ENCODE results near the gene MAPK13.

The MAPK13 gene

DNA sequence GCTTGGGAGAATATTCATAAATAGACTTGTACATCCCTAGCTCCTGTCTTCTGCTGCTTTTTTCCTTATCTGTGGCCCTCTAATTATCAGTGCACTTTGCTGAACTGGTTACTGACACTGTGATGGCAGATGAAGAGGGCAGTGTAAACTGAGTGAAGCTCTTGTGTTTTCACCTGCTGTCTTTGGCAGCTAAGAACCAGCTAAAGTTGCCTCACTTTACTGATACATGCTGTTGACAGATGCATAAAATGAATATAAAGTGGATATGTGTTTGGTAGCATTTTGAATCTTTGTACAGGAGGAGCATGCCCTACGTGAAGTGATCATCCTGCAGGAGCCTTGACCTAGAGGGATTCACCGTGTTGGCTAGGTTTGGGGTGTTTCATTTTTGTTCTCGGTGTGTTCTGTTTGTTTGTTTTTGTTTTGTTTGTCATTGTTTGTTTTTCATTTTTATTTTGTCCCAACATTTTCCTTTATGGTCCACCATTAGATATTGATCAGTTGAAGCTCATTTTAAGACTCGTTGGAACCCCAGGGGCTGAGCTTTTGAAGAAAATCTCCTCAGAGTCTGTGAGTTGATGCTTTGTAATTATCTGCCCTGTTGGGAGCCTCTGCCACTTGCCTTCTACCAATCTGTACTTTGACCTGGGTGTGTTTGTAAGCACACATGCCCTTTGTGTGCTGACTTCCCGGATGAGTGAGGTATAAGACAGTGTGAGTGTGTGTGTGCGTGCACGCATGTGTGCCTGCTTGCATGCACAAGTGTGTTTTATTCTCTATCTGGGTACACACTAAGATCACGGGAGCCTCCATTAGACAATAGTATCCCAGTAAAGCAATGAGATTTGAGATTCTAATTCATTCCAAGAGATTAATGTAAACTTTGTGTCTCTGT, 34.6 kb upstream of the MAPK13 start:
- TF ChIP-seq, protein P1, sequence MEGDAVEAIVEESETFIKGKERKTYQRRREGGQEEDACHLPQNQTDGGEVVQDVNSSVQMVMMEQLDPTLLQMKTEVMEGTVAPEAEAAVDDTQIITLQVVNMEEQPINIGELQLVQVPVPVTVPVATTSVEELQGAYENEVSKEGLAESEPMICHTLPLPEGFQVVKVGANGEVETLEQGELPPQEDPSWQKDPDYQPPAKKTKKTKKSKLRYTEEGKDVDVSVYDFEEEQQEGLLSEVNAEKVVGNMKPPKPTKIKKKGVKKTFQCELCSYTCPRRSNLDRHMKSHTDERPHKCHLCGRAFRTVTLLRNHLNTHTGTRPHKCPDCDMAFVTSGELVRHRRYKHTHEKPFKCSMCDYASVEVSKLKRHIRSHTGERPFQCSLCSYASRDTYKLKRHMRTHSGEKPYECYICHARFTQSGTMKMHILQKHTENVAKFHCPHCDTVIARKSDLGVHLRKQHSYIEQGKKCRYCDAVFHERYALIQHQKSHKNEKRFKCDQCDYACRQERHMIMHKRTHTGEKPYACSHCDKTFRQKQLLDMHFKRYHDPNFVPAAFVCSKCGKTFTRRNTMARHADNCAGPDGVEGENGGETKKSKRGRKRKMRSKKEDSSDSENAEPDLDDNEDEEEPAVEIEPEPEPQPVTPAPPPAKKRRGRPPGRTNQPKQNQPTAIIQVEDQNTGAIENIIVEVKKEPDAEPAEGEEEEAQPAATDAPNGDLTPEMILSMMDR (IDR thresholded peaks at IDR 0.05), result no peak
- no peak for DNase-seq (ENCODE audit: low spot score)
- no peak overlapping the region for H3K27ac ChIP-seq
- H3K4me3 ChIP-seq, result no peak overlapping the region

DNA sequence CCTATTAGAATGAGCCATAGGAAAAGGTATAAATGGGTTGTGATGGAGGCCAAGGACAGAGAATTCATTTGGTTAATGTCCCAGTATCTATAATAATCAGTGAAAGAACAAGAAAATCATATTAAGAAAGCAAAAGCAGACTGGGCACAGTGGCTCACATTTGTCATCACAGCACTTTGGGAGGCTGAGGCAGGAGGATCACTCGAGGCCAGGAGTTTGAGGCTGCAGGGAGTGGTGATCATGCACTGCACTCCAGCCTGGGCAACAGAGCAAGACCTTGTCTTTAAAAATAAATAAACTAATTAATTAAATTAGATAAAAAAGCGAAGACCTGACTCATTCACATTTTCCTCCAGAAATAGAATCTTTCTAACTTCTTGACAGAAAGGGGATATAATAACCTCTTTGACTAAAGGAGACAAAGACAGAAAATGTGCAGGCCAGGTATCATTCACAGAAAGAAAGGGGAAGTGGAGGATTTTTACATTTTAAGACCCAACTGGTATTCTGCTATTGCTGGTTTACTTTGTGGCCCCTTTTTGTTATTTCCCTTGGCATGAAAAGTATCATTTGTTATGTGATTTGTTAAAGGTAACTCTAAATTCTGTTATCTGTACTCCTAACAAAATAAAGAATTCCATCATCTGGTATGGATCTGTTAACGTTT, 31.9 kb upstream of the MAPK13 start:
- DNase-seq (ENCODE audit: low spot score), result no peak
- TF ChIP-seq, protein P1 (IDR thresholded peaks at IDR 0.05), result no peak
- Histone ChIP-seq H3K4me3 (no peak overlapping the region), H3K27ac (no peak overlapping the region)

DNA sequence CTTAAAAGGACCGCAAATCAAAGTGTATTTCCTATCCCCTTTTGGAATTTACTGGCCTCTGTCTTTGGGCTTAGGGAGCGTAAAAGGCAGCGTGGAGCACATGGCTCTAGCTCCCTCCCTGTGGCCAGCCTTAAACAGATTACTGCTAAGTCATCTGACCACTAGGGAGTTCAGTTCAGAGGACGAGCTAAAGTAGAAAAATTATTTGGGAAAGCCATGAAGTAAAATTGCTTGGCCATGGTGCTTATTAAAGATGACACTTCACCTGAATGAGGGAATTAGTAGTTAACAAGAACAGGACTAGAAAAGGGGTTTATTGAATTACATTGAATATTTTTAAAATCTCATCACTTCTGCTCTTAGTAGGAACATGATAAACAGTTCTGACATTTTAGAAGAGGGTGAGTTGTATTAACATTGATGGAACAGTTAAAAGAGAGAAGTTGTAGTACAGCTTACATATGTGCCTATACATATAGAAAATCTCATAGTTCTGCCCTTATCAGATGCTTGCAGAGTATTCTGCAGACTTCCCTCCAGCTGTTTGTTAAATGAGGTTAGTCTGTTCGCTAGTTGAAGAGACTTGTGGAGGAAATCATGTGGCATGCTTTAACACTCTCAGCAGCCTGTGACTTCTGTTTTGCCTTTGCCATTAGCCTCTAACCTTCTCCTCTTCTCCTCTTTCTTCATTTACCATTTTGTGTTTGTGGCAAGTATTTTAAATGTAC, 31.2 kb upstream of the MAPK13 start:
- TF ChIP-seq, protein P1 (IDR thresholded peaks at IDR 0.05), result no peak
- no peak overlapping the region for H3K27ac ChIP-seq
- no peak for DNase-seq (ENCODE audit: low spot score)

DNA sequence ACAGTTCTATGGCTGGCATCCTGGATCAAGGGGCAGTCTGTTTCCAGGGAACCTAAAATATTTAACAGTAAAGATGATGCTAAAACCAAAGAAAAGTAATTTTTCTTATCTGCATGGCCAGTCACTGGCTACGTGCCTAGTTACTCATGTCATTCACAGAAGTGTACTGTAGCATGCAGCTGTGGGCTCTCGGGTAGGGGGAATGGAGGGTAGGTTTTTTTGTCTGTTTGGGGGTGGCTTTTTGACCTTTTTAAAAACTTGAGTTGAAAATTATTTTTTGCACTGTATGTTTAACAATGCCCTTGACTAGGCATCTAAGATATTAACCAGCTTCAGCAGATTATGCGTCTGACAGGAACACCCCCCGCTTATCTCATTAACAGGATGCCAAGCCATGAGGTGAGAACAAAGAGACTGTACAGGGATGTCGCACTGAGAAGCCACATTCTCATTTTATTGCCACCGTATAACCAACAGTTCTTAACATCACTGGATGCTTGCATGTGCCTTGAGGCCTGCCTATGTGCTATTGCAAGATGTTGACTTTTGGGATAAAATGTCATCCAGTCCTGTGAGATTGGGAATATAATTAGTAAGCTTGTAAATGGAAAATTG, 30.3 kb upstream of the MAPK13 start:
- TF ChIP-seq, protein P1 (IDR thresholded peaks at IDR 0.05), result no peak
- no peak for DNase-seq (ENCODE audit: low spot score)

More for the DNA sequence above, 31.2 kb upstream of the MAPK13 start:
- H3K4me3 ChIP-seq, result no peak overlapping the region

DNA sequence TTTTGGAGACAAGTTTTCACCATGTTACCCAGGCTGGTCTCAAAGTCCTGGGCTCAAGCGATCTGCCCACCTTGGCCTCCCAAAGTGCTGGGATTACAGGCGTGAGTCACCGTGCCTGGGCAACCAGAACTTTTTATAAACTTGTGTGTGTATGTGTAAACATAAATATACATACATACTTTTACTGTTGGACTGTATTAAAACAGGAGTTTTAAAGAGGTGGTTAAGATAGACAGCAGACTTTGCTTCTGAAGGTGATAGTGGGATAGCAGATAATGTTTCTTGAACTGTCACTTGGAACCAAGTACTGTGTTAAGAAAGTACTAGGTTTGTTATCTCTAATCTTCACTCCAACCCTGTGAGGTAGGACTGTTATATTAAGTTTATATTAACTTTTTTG, 28.6 kb upstream of the MAPK13 start:
- no peak for DNase-seq (ENCODE audit: low spot score)
- TF ChIP-seq, protein P1 (IDR thresholded peaks at IDR 0.05), result no peak
- Histone ChIP-seq H3K27ac (no peak overlapping the region), H3K4me3 (no peak overlapping the region)

More for the DNA sequence above, 30.3 kb upstream of the MAPK13 start:
- Histone ChIP-seq H3K4me3 (no peak overlapping the region), H3K27ac (no peak overlapping the region)

DNA sequence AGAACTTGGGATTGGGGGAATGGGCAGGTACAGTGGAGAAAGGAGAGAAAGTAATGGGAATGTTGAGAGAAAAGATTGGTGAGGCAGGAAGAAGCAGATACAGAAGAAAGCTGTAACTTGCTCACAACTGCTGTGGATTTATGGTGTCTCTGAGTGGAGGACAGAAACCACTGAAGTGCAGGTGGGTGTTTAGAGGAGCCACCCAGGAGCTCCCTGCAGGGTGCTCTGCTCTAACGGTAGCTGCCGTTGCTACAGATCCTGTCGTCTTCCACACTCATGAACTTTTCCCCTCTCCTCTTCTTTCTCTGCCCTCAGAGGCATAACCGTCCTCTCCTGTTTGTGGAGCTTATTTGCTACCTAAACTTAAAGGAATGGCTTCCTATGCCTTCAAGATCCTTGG, 27.5 kb upstream of the MAPK13 start:
- no peak for DNase-seq (ENCODE audit: low spot score)
- H3K27ac ChIP-seq, result no peak overlapping the region
- TF ChIP-seq, protein P1 (IDR thresholded peaks at IDR 0.05), result no peak
- no peak overlapping the region for H3K4me3 ChIP-seq
